Measurements from ENCODE around the gene MDP1. TPM values are rescaled to one million over a fixed set of nuclear protein-coding genes. Genes with fewer than 3 reads are reported as not detected.
A peak's percentile ranks its signal among the peaks of the same experiment; 100 is the strongest.

The MDP1 gene
- total RNA-seq, 1 donor = 14.8 TPM

GRCh38 chr14:24238123-24238522 is 22.3 kb upstream of the MDP1 start:
- no peak overlapping the region for H3K4me2 ChIP-seq (ENCODE audit: insufficient read depth, low read length)
- no peak overlapping the region for H3K4me3 ChIP-seq (ENCODE audit: insufficient read depth, low read length)
- no peak for TF ChIP-seq CTCF (IDR thresholded peaks at IDR 0.05; ENCODE audit: extremely low read depth, low read depth, low read length)
- H2AFZ ChIP-seq (ENCODE audit: low read length) = no peak overlapping the region
- H4K20me1 ChIP-seq (ENCODE audit: insufficient read depth, low read length) = peaks cover 12% of the 10 kb centered on the region
- H3K9me3 ChIP-seq (ENCODE audit: low read depth, low read length) = no peaks in the 10 kb centered on the region
- H3K4me1 ChIP-seq (ENCODE audit: insufficient read depth, low read length) = peaks cover 47% of the 10 kb centered on the region
- H3K79me2 ChIP-seq (ENCODE audit: insufficient read depth, low read length) = peaks cover 69% of the 10 kb centered on the region
- H3K27ac ChIP-seq (ENCODE audit: low read depth, low read length) = peak overlapping the region; percentile 7
- H3K27me3 ChIP-seq (ENCODE audit: insufficient read depth, low read length) = no peaks in the 10 kb centered on the region
- peak; percentile 61 for DNase-seq (ENCODE audit: insufficient read length, low spot score, missing footprints)
- peaks cover 61% of the 10 kb centered on the region for H3K36me3 ChIP-seq (ENCODE audit: insufficient read depth, low read length)

- Histone ChIP-seq H3K79me2 (ENCODE audit: insufficient read depth, low read length) (peaks cover 73% of the 10 kb centered on the region), H3K4me1 (ENCODE audit: insufficient read depth, low read length) (peaks cover 51% of the 10 kb centered on the region), H3K4me2 (ENCODE audit: insufficient read depth, low read length) (no peak overlapping the region), H2AFZ (ENCODE audit: low read length) (no peak overlapping the region), H3K27ac (ENCODE audit: low read depth, low read length) (peak overlapping the region; percentile 7), H3K4me3 (ENCODE audit: insufficient read depth, low read length) (no peak overlapping the region), H3K27me3 (ENCODE audit: insufficient read depth, low read length) (no peaks in the 10 kb centered on the region), H3K9me3 (ENCODE audit: low read depth, low read length) (no peaks in the 10 kb centered on the region), H3K36me3 (ENCODE audit: insufficient read depth, low read length) (peaks cover 61% of the 10 kb centered on the region), H4K20me1 (ENCODE audit: insufficient read depth, low read length) (peaks cover 12% of the 10 kb centered on the region)
- DNase-seq (ENCODE audit: insufficient read length, low spot score, missing footprints) = no peak
- no peak for TF ChIP-seq CTCF (IDR thresholded peaks at IDR 0.05; ENCODE audit: extremely low read depth, low read depth, low read length)
Observed at GRCh38 chr14:24237463-24237955, 21.6 kb upstream of the MDP1 start.

GRCh38 chr14:24236689-24237462 is 21.0 kb upstream of the MDP1 start:
- Histone ChIP-seq H3K27me3 (ENCODE audit: insufficient read depth, low read length) (no peaks in the 10 kb centered on the region), H3K4me3 (ENCODE audit: insufficient read depth, low read length) (no peak overlapping the region), H4K20me1 (ENCODE audit: insufficient read depth, low read length) (peaks cover 10% of the 10 kb centered on the region), H3K4me2 (ENCODE audit: insufficient read depth, low read length) (no peak overlapping the region), H3K79me2 (ENCODE audit: insufficient read depth, low read length) (peaks cover 75% of the 10 kb centered on the region), H3K36me3 (ENCODE audit: insufficient read depth, low read length) (peaks cover 61% of the 10 kb centered on the region), H3K9me3 (ENCODE audit: low read depth, low read length) (no peaks in the 10 kb centered on the region), H3K4me1 (ENCODE audit: insufficient read depth, low read length) (peaks cover 49% of the 10 kb centered on the region), H2AFZ (ENCODE audit: low read length) (no peak overlapping the region), H3K27ac (ENCODE audit: low read depth, low read length) (no peak overlapping the region)
- DNase-seq (ENCODE audit: insufficient read length, low spot score, missing footprints) = no peak
- no peak for TF ChIP-seq CTCF (IDR thresholded peaks at IDR 0.05; ENCODE audit: extremely low read depth, low read depth, low read length)

Measured in osteoblast (primary cell).